Rectal smooth muscle tissue (tissue), 1 donor: Measurements from ENCODE around the gene FHIP2A.
"Not testable (repeated sequence)": the region's sequence is repeated elsewhere in the genome, so short reads cannot be mapped to it uniquely, and the experiment has no call there.

Experiments
- H3K27ac ChIP-seq: one replicate; pipeline ENCODE4 v1.7.0; 2013; ENCODE audit warnings: low read depth, low read length, inconsistent platforms
- H3K27me3 ChIP-seq: one replicate; pipeline ENCODE4 v1.7.0; 2013; ENCODE audit warnings: low read length; ENCODE audit not compliant: control insufficient read depth, insufficient read depth
- H3K36me3 ChIP-seq: one replicate; pipeline ENCODE4 v1.7.0; 2013; ENCODE audit warnings: low read length; ENCODE audit not compliant: control insufficient read depth, insufficient read depth
- H3K4me1 ChIP-seq: one replicate; pipeline ENCODE4 v1.7.0; 2013; ENCODE audit warnings: low read length; ENCODE audit not compliant: control insufficient read depth, insufficient read depth
- H3K4me3 ChIP-seq: one replicate; pipeline ENCODE4 v1.7.0; 2013; ENCODE audit warnings: low read length
- H3K9ac ChIP-seq: one replicate; pipeline ENCODE4 v1.7.0; 2013; ENCODE audit warnings: low read length

FHIP2A gene

GRCh38 chr10:114822444-114823076 is 980 bp downstream of the FHIP2A start:
- H3K4me3 ChIP-seq: peak overlapping the region; percentile 68
- H3K27me3 ChIP-seq: no peaks in the 10 kb centered on the region
- peaks cover 17% of the 10 kb centered on the region for H3K4me1 ChIP-seq
- peaks cover 3% of the 10 kb centered on the region for H3K36me3 ChIP-seq
- H3K27ac ChIP-seq: peak overlapping the region; percentile 93
- H3K9ac ChIP-seq: peak overlapping the region; percentile 69

GRCh38 chr10:114823077-114823463 is 1.5 kb downstream of the FHIP2A start:
- H3K27ac ChIP-seq: peak overlapping the region; percentile 93
- peak overlapping the region; percentile 69 for H3K9ac ChIP-seq
- peaks cover 17% of the 10 kb centered on the region for H3K4me1 ChIP-seq
- H3K27me3 ChIP-seq: no peaks in the 10 kb centered on the region
- H3K4me3 ChIP-seq: peak overlapping the region; percentile 68
- H3K36me3 ChIP-seq: peaks cover 3% of the 10 kb centered on the region

- Histone ChIP-seq H3K9ac (no peak overlapping the region), H3K36me3 (peaks cover 3% of the 10 kb centered on the region), H3K4me1 (peaks cover 17% of the 10 kb centered on the region), H3K27me3 (no peaks in the 10 kb centered on the region), H3K4me3 (no peak overlapping the region), H3K27ac (no peak overlapping the region)
Measured at GRCh38 chr10:114824391-114824790, 2.8 kb downstream of the FHIP2A start.

GRCh38 chr10:114825513-114826253 is 4.1 kb downstream of the FHIP2A start:
- Histone ChIP-seq H3K9ac (no peak overlapping the region), H3K4me1 (peaks cover 17% of the 10 kb centered on the region), H3K27ac (no peak overlapping the region), H3K27me3 (no peaks in the 10 kb centered on the region), H3K4me3 (no peak overlapping the region), H3K36me3 (peaks cover 3% of the 10 kb centered on the region)

- Histone ChIP-seq H3K4me1 (peaks cover 10% of the 10 kb centered on the region), H3K36me3 (peaks cover 3% of the 10 kb centered on the region)
Measured at GRCh38 chr10:114829160-114829909, 7.8 kb downstream of the FHIP2A start.

GRCh38 chr10:114831186-114831867 is 9.7 kb downstream of the FHIP2A start:
- Histone ChIP-seq H3K4me3 (no peak overlapping the region), H3K4me1 (no peaks in the 10 kb centered on the region), H3K27me3 (no peaks in the 10 kb centered on the region), H3K36me3 (no peaks in the 10 kb centered on the region), H3K27ac (no peak overlapping the region), H3K9ac (no peak overlapping the region)

More at GRCh38 chr10:114829160-114829909, 7.8 kb downstream of the FHIP2A start:
- Histone ChIP-seq H3K4me3 (no peak overlapping the region), H3K27ac (no peak overlapping the region), H3K27me3 (no peaks in the 10 kb centered on the region), H3K9ac (no peak overlapping the region)

- no peak overlapping the region for H3K27ac ChIP-seq
- no peak overlapping the region for H3K9ac ChIP-seq
- peaks cover 4% of the 10 kb centered on the region for H3K36me3 ChIP-seq
- no peaks in the 10 kb centered on the region for H3K27me3 ChIP-seq
- no peak overlapping the region for H3K4me3 ChIP-seq
- no peaks in the 10 kb centered on the region for H3K4me1 ChIP-seq
Measured at GRCh38 chr10:114837690-114838089, 16.1 kb downstream of the FHIP2A start.

GRCh38 chr10:114839901-114840300 is 18.3 kb downstream of the FHIP2A start:
- Histone ChIP-seq H3K27ac (no peak overlapping the region), H3K9ac (no peak overlapping the region), H3K4me1 (no peaks in the 10 kb centered on the region), H3K36me3 (peaks cover 7% of the 10 kb centered on the region), H3K27me3 (no peaks in the 10 kb centered on the region), H3K4me3 (no peak overlapping the region)

- Histone ChIP-seq H3K4me3 (no peak overlapping the region), H3K9ac (no peak overlapping the region), H3K4me1 (no peaks in the 10 kb centered on the region), H3K36me3 (peaks cover 16% of the 10 kb centered on the region), H3K27ac (no peak overlapping the region), H3K27me3 (no peaks in the 10 kb centered on the region)
Measured at GRCh38 chr10:114845978-114846693, 24.6 kb downstream of the FHIP2A start.

- not testable (repeated sequence) for H3K27me3 ChIP-seq, H3K4me1 ChIP-seq, H3K4me3 ChIP-seq, H3K27ac ChIP-seq, H3K9ac ChIP-seq
- H3K36me3 ChIP-seq: peaks cover 16% of the 10 kb centered on the region
Measured at GRCh38 chr10:114847517-114847916, 25.9 kb downstream of the FHIP2A start.

- Histone ChIP-seq H3K27ac (no peak overlapping the region), H3K4me3 (no peak overlapping the region), H3K27me3 (no peaks in the 10 kb centered on the region), H3K36me3 (peaks cover 13% of the 10 kb centered on the region), H3K9ac (no peak overlapping the region), H3K4me1 (no peaks in the 10 kb centered on the region)
Measured at GRCh38 chr10:114849674-114850073, 28.1 kb downstream of the FHIP2A start.
